HL-60 (cell line): ENCODE results near the gene LGR6.

Experiments
- DNase-seq, 2 experiments: peaks; one replicate each; pipeline ENCODE4 v3.0.0-alpha.2; 2010 to 2020; ENCODE audit warnings: low read depth in 1 of 2, low spot score in 1 of 2
- H3K27ac ChIP-seq: fragments of 250-450 bp; sonication (Bioruptor Pico); replicated peaks from 2 replicates; pipeline ENCODE4 v1.5.1; 2020; ENCODE audit warnings: mild to moderate bottlenecking, moderate library complexity
- H3K27me3 ChIP-seq: fragments of 250-450 bp; sonication (Bioruptor Pico); 2 replicates; pipeline ENCODE4 v1.5.1; 2021; ENCODE audit warnings: mild to moderate bottlenecking, moderate library complexity; ENCODE audit not compliant: insufficient read depth, poor library complexity, severe bottlenecking
- H3K4me3 ChIP-seq: replicated peaks from 2 replicates; pipeline ENCODE4 v1.5.1; 2011; ENCODE audit warnings: mild to moderate bottlenecking, control low read depth, low read length; ENCODE audit not compliant: insufficient read depth
- CTCF ChIP-seq: IDR thresholded peaks from one replicate; pipeline ENCODE4 v1.5.1; 2011; ENCODE audit warnings: low read length, control low read depth, inconsistent platforms; ENCODE audit not compliant: insufficient read depth
- GABPA ChIP-seq: IDR thresholded peaks from 2 replicates; pipeline ENCODE4 v1.6.1; 2012; ENCODE audit warnings: low read depth
- POLR2AphosphoS5 ChIP-seq: IDR thresholded peaks from 2 replicates; pipeline ENCODE4 v1.6.1; 2012; ENCODE audit warnings: low read depth
- REST ChIP-seq: IDR thresholded peaks from 2 replicates; pipeline ENCODE4 v1.6.1; 2012; ENCODE audit warnings: low read depth; ENCODE audit not compliant: insufficient replicate concordance
- SPI1 ChIP-seq: IDR thresholded peaks from 2 replicates; pipeline ENCODE4 v1.6.1; 2012; ENCODE audit warnings: low read depth, mild to moderate bottlenecking, borderline replicate concordance

The LGR6 gene

GRCh38 chr1:202210969-202211368 is 17.4 kb downstream of the LGR6 start:
- H3K27me3 ChIP-seq: peaks cover 17% of the 10 kb centered on the region

GRCh38 chr1:202212787-202213186 is 19.2 kb downstream of the LGR6 start:
- no peak for TF ChIP-seq GABPA
- no peak for TF ChIP-seq SPI1
- no peak for TF ChIP-seq POLR2AphosphoS5
- no peak for TF ChIP-seq CTCF
- TF ChIP-seq REST: no peak
- no peak for DNase-seq
- Histone ChIP-seq H3K27me3 (peaks cover 17% of the 10 kb centered on the region), H3K4me3 (no peak overlapping the region), H3K27ac (no peak overlapping the region)

More at GRCh38 chr1:202210969-202211368, 17.4 kb downstream of the LGR6 start:
- no peak for DNase-seq
- H3K4me3 ChIP-seq: no peak overlapping the region
- no peak for TF ChIP-seq SPI1
- TF ChIP-seq CTCF: no peak
- TF ChIP-seq REST: no peak
- TF ChIP-seq POLR2AphosphoS5: no peak
- no peak for TF ChIP-seq GABPA
- no peak overlapping the region for H3K27ac ChIP-seq

GRCh38 chr1:202213361-202214088 is 19.9 kb downstream of the LGR6 start:
- DNase-seq: no peak
- TF ChIP-seq REST (no peak), SPI1 (no peak)
- H3K4me3 ChIP-seq: no peak overlapping the region
- H3K27me3 ChIP-seq: peaks cover 17% of the 10 kb centered on the region
- no peak overlapping the region for H3K27ac ChIP-seq
